Loucy (cell line): ENCODE results near the gene CDC73.
A peak's percentile ranks its signal among the peaks of the same experiment; 100 is the strongest.

ENCODE experiments used
- H2AFZ ChIP-seq: fragments of 200-600 bp; sonication (generic); 2 replicates; pipeline ENCODE4 v1.6.0; 2016; ENCODE audit warnings: antibody characterized with exemption, mild to moderate bottlenecking, low read length, moderate library complexity
- H3F3A ChIP-seq: fragments of 200-600 bp; 2 replicates; pipeline ENCODE4 v1.6.0; 2016; ENCODE audit warnings: antibody characterized with exemption, low read depth, mild to moderate bottlenecking
- H3K27me3 ChIP-seq: fragments of 200-600 bp; sonication (generic); 2 replicates; pipeline ENCODE4 v1.6.1; 2014; ENCODE audit warnings: low read length, mild to moderate bottlenecking; ENCODE audit not compliant: insufficient read depth, poor library complexity, severe bottlenecking
- H3K36me3 ChIP-seq: fragments of 200-600 bp; sonication (generic); 2 replicates; pipeline ENCODE4 v1.6.1; 2016; ENCODE audit warnings: low read length; ENCODE audit not compliant: insufficient read depth
- H3K4me1 ChIP-seq: fragments of 200-600 bp; sonication (generic); 2 replicates; pipeline ENCODE4 v1.5.1; 2014; ENCODE audit warnings: low read length, mild to moderate bottlenecking; ENCODE audit not compliant: insufficient read depth, poor library complexity, severe bottlenecking
- H3K4me2 ChIP-seq: fragments of 200-600 bp; sonication (generic); 2 replicates; pipeline ENCODE4 v1.6.0; 2014; ENCODE audit warnings: antibody characterized with exemption, low read length, low read depth, mild to moderate bottlenecking; ENCODE audit not compliant: poor library complexity, severe bottlenecking
- H3K4me3 ChIP-seq: fragments of 200-600 bp; sonication (generic); 2 replicates; pipeline ENCODE4 v1.5.1; 2014; ENCODE audit warnings: low read length, mild to moderate bottlenecking, mixed read lengths; ENCODE audit not compliant: poor library complexity, severe bottlenecking
- H3K79me2 ChIP-seq: fragments of 200-600 bp; sonication (generic); 2 replicates; pipeline ENCODE4 v1.6.1; 2014; ENCODE audit warnings: low read length; ENCODE audit not compliant: insufficient read depth
- H3K9ac ChIP-seq: fragments of 200-600 bp; sonication (generic); 2 replicates; pipeline ENCODE4 v1.6.0; 2014; ENCODE audit warnings: mild to moderate bottlenecking, low read depth, low read length, moderate library complexity; ENCODE audit not compliant: poor library complexity, severe bottlenecking
- H3K9me2 ChIP-seq: fragments of 200-600 bp; sonication (generic); replicated peaks from 2 replicates; pipeline ENCODE4 v1.6.1; 2016; ENCODE audit warnings: low read depth, low read length, mixed read lengths
- H3K9me3 ChIP-seq: fragments of 200-600 bp; sonication (generic); 2 replicates; pipeline ENCODE4 v1.6.1; 2014; ENCODE audit warnings: mild to moderate bottlenecking, antibody characterized with exemption, low read length, low read depth; ENCODE audit not compliant: insufficient read depth
- H4K20me1 ChIP-seq: fragments of 200-600 bp; sonication (generic); 2 replicates; pipeline ENCODE4 v1.6.0; 2014; ENCODE audit warnings: antibody characterized with exemption, low read length, mild to moderate bottlenecking; ENCODE audit not compliant: insufficient read depth, poor library complexity, severe bottlenecking
- CTCF ChIP-seq: fragments of 200-600 bp; sonication (generic); conservative IDR thresholded peaks from 2 replicates; pipeline ENCODE4 v1.5.1; 2014; ENCODE audit warnings: mild to moderate bottlenecking, antibody characterized with exemption, low read length
- EZH2phosphoT487 ChIP-seq: fragments of 200-600 bp; IDR thresholded peaks from 2 replicates; pipeline ENCODE4 v1.6.1; 2018; ENCODE audit warnings: antibody characterized with exemption, mild to moderate bottlenecking, moderate library complexity, borderline replicate concordance

Gene CDC73

GRCh38 chr1:193270996-193271395, 149.2 kb downstream of the CDC73 start:
- TF ChIP-seq EZH2phosphoT487: no peak
- Histone ChIP-seq H3K4me1 (no peaks in the 10 kb centered on the region), H3K9me2 (no peaks in the 10 kb centered on the region), H3K79me2 (no peaks in the 10 kb centered on the region), H3K9ac (no peak overlapping the region), H3K27me3 (no peaks in the 10 kb centered on the region), H3K36me3 (no peaks in the 10 kb centered on the region), H3K4me3 (no peak overlapping the region), H3F3A (no peaks in the 10 kb centered on the region), H2AFZ (no peak overlapping the region), H3K4me2 (no peak overlapping the region), H3K9me3 (no peaks in the 10 kb centered on the region), H4K20me1 (no peaks in the 10 kb centered on the region)

GRCh38 chr1:193275773-193276172, 153.9 kb downstream of the CDC73 start:
- H3K4me3 ChIP-seq: no peak overlapping the region
- no peaks in the 10 kb centered on the region for H3F3A ChIP-seq
- H3K9ac ChIP-seq: no peak overlapping the region
- H3K9me2 ChIP-seq: no peaks in the 10 kb centered on the region
- no peaks in the 10 kb centered on the region for H3K9me3 ChIP-seq
- no peak overlapping the region for H3K4me2 ChIP-seq
- no peaks in the 10 kb centered on the region for H3K27me3 ChIP-seq
- no peaks in the 10 kb centered on the region for H3K36me3 ChIP-seq
- no peaks in the 10 kb centered on the region for H4K20me1 ChIP-seq
- no peaks in the 10 kb centered on the region for H3K79me2 ChIP-seq
- no peaks in the 10 kb centered on the region for H3K4me1 ChIP-seq
- no peak overlapping the region for H2AFZ ChIP-seq
- TF ChIP-seq CTCF: peak; percentile 25
- no peak for TF ChIP-seq EZH2phosphoT487

- H3K9ac ChIP-seq: no peak overlapping the region
- H3K36me3 ChIP-seq: no peaks in the 10 kb centered on the region
These were observed 157.1 kb downstream of the CDC73 start for GRCh38 chr1:193278968-193279367.

More at GRCh38 chr1:193278968-193279367, 157.1 kb downstream of the CDC73 start:
- no peaks in the 10 kb centered on the region for H3K27me3 ChIP-seq
- H3K79me2 ChIP-seq: no peaks in the 10 kb centered on the region
- no peaks in the 10 kb centered on the region for H4K20me1 ChIP-seq
- no peak overlapping the region for H3K4me2 ChIP-seq
- H3K4me1 ChIP-seq: no peaks in the 10 kb centered on the region
- H3K9me3 ChIP-seq: no peaks in the 10 kb centered on the region
- no peak overlapping the region for H2AFZ ChIP-seq
- no peak overlapping the region for H3K4me3 ChIP-seq
- H3F3A ChIP-seq: no peaks in the 10 kb centered on the region
- TF ChIP-seq CTCF (no peak), EZH2phosphoT487 (no peak)
- no peaks in the 10 kb centered on the region for H3K9me2 ChIP-seq
